Activated T-cell treated with anti-CD3 and anti-CD28 coated beads for 4 hours (primary cell): ENCODE measurements around the gene CTU2.

Experiments
- DNase-seq: peaks from one replicate; pipeline ENCODE4 v3.0.0-alpha.2; 2020

CTU2 gene

DNA sequence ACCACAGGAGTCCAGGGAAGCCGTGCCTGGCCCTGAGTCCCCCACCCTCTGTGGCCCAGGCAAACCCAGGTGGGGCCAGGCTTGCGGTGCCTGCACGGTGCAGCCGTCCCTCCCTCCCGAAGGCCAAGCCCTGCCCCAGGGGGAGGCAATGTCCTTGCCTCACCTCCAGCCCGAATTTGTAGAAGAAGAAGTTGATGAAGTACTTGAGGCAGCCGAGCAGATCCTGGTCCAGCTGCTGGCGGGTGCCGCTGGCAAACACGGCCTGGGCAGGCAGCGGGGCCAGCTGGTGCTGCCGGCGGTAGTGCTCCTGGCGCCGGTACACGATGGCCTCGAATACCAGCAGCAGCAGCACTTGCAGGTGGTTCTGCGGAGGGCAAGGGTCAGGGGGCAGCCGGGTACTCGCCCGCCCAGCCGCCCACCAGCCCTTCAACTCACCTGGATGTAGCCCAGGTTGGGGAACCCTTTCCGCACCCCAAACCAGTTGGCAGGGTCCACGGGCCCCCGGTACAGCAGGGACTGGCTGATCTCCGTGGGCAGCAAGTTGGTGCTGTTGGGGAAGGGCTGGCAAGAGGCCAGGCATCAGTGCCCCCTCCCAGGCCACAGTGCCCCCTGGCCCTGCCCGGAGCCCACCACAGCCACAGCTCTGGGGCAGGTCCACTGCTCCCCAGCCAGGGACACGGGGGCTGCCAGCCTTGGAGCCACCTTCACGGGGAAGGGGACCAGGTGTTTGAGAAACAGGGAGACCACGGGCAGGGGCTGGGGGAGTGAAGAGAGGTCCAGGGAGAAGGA is 26.1 kb downstream of the CTU2 start:
- no peak for DNase-seq

DNA sequence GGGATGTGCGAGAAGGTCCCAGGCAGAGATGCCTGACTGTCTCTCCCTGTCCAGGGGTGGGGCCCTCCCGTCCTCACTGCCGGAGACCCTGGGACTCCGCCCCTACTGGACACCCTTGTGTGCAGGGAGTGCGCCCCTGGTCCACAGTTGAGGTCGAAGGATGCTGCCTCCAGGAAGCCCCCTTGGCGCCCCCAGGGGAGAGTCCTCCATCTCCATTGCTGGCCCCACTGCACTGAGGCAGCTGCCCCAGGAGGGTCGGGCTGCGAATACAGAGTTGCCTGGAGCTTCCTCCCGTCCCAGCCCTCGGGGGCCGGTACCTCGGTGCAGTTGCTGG is 26.6 kb downstream of the CTU2 start:
- DNase-seq = no peak

DNA sequence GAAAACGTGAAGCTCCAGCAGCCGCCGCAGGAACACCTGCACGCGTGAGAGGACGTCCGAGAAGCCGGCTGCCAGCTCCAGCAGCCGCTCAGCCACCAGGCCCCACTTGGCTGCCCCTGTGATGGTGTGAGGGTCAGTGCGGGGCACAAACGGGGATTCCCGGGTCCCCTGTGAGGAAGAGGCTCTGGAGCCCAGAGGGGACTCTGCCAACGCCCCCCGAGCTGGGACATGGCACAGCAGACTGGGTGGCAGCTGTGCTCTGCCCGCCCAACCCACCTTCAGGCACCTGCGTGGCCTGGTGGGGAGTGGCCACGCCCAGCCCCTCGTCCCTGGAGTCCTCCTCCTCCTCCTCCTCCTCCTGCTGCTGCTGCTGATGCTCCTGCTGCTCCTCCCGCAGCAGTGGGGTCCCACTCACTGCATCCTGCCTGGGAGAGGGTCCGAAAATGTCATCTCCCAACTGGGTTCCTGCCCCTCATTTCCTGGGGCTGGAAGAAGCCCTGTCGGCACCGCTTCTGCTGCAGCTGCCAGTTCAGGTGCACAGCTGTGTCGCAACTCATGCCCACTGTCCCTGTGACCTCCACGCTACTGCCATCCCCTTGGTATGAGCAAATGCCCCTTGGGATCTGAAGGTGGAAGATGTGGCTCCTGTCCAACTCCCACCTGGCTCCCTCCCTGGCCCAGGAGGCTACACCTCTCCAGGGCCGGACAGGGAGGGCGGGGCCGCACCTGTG is 27.5 kb downstream of the CTU2 start:
- no peak for DNase-seq

DNA sequence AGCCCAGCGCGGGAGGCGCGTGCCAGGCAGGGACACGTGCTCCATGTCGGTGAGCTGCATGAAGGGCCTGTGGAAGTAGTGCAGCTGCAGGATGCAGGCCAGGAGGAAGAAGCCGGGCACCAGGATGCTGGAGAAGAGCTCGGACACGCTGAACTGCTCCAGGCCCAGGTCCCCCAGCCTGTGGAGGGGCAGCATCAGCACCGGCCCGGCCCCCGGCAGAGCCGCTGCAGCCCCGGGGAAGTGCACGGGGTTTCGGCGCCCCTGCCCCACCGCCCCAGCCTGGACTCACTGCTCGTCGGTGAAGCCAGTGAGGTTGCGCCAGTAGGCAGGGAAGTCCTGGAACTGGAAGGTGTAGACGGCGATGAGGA is 28.0 kb downstream of the CTU2 start:
- no peak for DNase-seq

DNA sequence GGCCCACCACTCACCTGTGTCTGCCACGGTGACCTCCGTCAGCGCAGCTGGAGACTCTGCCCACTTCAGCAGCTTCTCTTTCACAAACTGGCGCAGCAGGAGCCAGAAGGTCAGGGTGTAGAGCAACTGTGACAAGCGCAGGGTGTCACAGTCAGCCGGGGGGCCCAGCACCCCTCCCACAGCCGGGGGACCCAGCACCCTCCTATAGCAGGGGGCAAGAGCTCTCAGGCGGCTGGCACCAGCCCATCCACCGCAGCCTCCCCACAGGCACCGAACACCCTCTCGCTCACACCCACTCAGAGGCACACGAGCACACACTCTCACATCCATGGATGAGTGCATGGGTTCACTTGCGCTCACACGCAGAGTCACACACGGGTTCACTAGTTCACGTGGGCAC is 28.8 kb downstream of the CTU2 start:
- DNase-seq = no peak

DNA sequence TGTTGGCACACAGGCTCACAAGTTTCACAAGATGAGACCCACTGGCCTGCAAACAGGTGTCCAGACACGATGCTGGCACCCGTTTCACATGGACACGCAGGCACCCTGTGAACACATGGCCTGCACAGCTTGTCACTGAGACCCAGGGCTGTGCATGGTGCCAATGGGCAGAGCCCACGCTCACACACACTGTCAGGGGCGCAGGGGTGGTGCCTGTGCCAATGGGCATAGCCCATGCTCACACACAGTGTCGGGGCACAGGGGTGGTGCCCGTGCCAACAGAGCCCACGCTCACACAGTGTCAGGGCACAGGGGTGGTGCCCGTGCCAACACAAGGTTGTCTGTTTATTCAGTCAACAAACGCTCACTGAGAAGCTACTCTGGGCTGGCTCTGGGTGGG is 29.3 kb downstream of the CTU2 start:
- DNase-seq = no peak

DNA sequence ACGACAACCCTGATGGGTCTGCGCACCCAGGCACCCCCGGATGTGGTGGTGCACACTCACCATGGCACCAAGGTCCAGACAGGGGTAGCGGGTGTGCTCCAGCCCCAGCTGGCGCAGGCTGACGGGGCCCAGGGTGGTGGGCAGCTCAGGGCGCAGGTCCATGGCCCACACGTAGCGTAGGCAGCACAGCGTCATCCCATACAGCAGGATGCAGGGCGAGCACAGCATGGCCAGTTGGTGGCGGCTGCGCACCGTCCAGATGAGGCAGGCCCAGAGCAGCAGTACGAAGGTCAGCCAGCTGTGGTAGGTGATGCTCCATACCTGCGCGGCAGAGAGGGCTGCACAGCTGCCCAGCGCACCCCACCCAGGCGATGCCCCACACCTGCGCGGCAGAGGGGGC is 29.8 kb downstream of the CTU2 start:
- no peak for DNase-seq

DNA sequence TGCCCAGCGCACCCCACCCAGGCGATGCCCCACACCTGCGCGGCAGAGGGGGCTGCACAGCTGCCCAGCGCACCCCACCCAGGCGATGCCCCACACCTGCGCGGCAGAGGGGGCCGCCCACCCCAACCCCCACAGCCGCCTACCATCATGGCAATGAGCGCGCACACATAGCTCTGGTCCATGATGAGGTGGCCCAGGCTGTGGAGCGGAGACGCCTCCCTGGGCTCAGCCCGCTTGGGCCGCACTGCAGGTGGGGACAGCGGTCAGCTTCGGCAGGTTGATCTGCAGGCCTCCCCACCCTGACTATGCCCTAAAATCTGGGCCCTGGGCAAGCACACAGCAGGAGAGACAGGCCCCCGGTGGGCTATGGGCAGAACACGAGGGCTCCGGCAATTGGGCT is 30.2 kb downstream of the CTU2 start:
- DNase-seq = no peak

DNA sequence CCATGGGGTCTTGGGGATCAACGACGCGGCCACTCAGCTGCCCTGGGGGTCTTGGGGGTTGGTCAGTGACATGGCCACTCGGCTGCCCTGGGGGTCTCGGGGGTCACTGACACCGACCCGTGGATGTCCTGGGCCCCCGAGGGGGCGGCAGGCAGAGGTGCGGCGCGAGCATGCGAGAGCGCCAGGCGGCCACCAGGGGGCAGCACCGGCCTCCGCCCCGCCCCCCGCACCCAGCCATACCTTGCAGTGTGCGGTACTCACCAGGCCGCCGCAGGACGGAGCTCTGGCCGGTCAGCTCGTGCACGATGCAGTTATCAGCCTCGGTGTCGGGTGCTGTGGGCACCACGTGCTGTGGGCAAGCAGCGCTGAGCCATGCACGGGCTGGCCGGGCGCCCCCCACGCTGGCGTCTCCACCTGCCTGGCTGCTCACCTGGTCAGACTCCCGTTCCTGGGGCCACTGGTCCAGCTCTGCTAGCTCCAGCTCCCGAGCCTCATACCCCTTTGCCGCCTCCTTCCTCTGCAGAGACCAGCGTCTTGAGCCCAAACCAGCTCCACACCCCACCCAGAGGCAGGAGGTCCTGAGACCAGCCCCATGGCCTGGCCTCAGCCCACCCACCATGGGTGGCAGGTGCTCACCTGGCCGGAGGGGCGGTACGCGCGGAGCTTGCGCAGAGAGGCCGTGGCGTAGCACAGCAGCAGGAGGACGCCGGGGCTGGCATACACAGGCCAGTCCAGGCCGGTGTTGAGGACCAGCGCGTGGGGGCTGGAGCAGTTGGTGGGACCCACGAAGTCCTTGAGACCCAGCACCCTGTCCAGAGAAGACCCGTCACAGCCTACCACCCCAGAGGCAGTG is 31.2 kb downstream of the CTU2 start:
- peak; percentile 50 for DNase-seq

DNA sequence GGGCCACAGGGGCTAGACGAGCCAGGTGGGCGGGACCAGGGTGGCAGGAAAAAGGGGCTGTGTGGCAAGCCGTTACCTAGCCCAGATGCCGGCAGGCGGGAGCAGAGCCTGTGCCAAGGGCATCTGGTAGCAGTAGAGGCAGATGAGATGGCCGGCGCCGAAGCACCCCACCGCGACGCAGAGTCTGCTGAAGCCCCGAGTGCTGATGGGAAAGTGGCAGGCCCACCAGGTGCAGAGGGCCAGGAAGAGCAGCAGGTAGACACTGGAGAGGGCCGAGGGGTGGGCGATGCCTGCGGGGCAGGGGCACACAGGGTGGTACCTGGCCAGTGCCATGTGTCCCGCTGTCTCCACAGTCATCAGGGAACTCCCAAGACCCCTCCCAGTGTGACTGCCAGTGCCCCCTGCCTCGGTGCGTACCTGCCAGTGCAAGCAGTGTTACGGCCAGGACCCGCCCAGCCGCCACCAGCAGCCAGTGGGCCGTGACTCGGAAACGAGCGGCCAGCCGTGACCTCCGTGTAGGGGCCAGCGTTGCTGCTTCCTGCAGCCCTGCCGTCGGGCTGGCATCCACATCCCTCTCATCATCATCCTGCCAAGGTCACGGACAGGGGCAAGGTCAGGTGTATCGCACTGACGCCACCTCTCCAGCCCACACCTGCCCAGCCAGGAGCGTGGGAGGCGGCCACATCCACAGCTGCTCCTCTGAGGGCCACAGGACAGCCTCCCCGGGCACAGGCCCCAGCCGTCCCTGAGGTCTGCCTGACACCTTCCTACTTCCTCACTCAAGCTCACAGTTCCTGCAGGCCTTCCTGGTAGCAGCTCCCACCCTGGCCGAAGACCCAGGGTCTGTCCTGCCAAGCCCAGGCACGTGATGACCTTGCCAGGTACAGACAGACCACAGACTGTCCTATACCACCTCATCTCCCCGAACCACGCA is 32.1 kb downstream of the CTU2 start:
- no peak for DNase-seq

DNA sequence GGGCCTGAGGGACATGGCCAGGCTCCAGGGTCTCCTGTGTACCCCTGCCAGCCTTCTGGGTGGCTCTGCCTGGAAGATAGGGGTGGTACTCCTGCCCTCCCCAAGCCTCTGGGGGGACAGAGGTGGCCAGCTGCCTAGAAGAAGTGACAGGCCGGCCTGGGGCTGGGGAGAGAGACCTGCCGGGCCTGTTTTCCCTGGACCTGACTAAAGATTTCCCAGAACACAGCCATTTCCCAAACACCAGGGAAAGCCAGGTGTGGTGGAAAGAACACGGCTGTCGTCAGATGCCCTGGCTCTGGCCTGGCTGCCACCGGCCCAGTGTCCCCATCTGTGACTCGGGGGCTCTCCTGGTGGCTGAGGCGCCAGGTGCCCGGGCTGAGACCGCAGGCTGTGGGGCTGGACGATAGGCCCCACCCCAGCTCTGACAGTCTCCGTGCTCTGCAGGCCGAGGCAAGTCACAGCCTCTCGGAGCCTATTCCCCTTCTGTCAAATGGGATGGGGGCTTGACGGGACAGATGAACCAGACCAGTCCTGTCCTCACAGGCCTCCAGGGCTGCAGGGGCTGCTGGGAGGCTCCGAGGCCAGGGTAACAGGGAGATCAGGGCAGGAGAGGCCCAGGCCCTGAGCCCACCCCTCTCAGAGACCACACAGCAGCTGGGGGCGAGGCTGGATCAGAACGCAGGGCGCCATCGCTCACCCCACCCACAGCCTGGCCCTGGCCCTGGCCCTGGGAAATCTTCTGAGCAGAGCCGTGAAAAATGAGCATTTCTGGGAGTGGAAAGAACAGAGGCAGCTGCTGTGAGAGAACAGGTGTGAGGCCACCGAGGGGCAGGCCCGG is 33.1 kb downstream of the CTU2 start:
- no peak for DNase-seq

DNA sequence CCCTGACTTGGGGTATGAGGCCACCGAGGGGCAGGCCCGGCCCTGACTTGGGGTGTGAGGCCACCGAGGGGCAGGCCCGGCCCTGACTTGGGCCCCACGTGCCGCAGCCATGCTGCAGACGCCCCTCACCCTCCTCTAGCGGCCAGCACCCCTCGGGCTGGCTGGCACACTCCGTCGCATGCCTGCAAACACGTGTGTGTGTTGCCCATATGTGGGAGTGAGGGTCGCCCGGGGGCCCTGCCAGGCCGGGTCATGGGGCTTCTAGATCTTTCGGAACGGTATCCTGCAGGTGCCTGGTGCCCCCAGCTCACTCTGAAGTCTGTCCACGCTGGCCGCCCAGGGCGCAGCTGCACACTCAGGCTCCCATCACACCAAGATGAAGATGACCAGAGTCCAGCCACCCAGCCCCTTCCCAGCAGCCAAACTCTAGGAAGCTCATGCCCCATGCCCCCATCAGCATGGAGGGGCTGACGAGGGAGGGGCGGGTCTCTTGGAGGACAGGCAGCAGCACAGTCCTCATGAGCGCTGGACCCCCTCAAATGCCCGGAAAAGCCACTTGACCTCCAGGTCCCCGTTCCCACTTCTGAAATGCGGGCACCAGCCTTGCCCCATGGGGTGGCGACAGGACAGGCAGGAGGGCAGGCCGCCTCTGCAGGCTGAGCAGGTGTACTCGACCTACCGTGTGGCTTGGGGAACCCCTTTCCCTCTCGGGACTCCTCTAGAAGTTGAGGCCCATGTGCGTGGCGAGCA is 33.8 kb downstream of the CTU2 start:
- no peak for DNase-seq

DNA sequence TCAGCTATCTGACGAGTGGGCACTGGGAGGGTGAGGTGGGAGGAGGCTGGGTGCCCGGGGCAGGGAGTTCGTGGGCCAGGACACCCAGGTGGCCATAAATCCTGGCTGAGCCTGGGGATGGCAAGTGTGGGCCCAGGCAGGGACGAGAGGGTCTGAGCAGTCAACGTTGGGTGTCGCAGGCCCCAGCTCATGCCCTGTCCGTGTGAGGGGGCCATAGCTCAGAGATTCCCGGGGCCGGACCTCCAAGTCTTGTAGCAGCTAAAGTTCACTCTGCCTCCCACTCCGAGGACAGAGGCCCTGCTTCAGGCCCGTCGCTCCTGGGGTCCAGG is 34.4 kb downstream of the CTU2 start:
- no peak for DNase-seq

DNA sequence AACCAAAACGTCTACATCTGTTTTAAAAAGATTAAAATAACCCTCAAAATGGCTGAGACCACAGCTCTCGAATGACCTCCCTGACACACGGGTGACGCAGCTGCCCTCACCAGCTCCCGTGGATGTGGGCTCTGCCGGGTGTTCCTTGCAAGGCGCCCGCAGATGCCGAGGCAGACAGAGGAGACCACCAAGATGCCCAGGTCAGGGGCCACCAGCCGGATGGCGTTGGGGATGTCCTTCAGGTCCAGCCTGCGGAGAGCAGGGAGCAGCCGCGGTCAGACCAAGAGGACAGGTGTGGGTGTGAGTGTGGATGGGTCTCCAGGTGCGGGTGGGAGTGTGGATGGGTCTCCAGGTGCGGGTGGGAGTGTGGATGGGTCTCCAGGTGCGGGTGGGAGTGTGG is 35.1 kb downstream of the CTU2 start:
- DNase-seq = no peak

DNA sequence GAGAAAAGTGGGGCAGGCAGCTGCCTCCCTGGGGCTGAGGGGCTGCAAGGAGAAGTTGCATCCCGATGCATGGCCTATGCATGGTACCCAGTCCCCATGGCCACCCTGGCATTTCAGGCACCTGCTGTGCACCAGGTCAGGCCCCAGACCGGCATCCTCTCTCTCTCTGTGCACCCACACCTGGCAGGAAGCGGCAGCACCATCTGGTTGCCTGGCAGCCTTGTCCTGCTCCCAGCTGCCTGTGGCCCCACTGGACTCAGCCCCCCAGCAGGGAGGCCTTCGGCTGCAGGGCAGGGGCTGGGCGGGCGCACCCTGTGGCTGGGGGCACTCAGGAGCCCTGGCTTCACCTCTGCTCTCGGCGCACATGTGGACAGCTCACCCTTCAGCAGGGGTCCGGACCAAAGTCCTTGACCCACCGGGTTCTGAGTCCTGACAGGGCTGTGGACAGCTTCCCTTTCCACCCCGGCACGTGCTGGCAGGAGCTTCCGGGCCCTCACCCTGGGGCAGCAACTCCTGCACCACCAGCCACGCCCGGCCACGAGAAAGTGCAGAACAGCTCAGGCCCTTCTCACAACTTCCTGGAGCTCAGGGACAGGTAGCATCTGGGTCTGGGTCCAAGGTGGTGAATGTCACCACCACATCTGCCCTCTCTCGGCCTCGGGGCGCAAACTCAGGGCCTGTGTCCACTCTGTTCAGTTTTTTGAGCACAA is 36.7 kb downstream of the CTU2 start:
- no peak for DNase-seq

DNA sequence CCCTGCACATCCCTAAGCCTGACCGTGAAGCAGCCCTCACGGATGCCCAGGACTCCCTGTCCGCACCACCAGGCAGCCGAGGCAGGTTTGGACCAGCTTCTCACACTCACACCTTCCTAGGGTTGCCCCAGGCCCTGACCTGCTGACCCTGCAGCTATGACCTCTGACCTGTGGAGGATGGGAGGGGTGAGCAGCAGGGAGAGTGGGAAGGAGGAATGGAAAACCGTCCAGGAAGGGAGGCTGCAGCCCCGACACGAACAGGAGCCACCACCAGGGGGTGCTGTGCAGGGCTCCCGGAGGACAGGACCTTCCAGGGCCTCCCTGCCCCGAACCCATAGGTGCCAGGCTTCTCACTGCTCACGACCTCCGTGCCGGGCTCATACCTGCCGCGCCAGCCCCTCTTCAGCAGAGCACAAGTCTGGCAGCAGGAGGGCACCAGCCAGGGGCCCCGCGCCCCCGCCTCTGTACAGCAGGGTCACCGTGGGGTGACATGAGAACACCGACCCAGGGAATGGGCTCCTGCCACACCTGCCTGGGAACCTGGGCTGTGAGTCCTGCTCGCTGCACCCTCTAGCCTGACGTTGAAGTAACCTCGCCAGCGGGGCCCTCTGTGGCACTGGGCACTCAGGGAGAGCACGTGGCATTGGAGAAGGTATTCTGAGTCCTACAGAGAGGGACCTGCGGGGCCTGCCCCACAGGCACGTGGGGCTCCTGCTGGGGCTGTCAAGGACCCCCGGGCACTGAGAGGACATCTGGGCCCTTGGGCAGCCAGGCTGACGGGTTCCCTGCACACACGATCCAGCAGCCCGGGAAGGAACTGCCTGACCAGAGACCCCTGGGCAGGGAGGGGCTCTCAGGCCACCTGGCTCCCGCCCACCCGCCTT is 37.6 kb downstream of the CTU2 start:
- peak; percentile 76 for DNase-seq

DNA sequence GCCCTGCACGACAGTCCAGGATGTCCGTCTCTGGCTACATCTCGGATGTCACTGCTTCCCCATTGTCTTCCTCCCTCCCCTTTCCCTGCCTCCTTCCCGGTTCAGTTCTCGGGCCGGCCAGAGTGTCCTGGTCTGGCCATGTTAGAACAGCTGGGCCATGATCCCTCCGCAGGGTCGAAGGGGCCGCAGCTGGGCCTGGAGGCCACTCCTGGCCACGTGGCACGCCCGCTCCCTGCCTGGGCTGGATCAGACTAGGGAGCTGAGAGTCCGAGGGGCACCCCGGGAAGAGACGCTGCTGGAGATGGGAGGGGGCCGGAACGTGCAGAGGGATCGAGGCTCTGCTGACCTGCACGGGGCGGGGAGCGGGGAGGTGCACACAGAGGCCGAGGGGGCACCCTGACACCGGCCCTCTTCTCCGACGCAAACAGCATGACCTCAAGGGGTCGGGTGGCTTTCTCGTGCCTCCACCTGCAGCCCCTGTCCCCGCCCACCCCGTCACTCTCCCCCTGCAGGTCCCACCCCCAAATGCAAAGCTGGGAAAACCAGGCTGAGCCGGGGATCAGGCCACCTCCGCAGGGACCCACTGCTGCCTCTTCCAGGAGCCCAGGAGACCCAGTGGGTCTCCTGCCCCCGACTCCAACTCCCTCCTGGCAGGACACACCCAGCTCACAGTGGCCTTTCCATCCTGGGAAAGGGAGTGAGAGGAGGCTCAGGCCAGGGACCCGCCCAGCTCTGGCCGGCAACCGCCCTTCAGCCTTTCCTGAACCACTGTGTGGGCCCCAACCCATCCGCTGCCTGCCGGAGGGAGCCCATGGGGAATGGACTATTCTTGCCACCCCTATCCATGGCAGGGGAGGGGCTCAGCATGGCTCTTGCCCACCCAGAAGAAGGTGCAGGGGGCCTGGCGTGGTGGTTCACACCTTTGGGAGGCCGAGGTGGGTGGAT is 38.5 kb downstream of the CTU2 start:
- DNase-seq = no peak

DNA sequence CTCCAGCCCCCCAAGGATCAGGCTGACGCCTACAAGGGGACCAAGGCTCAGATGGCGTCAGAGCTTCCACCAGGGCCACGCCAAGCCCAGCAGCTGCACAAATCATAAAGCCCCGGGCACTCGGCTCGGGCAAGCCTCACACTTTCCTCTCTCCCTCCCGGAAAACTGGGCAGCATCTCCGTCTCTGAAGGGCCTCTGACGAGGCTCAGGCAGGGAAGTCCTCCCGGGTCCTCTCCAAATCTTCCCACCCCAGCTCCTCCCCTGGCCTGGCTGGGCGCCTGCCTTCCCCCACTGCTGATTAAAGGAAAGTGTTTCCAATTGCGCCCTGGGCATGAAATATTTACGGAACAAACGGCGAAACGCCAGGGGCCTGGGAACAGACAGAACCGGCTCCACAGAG is 40.2 kb downstream of the CTU2 start:
- no peak for DNase-seq
